ENCODE measurements around the gene SH3GL1. TPM values are rescaled to one million over a fixed set of nuclear protein-coding genes. Genes with fewer than 3 reads are reported as not detected.

SH3GL1 gene
- total and polyA plus RNA-seq, 9 of the 15 experiments (the other 6 are each of a cell fraction or from before 2014, with no cell fraction given), result 1.7 to 75.3 (median 25.7) TPM

GRCh38 chr19:4400135-4400936 lies at the start of gene SH3GL1 (continued):
- TF ChIP-seq MAFG (tag; conservative IDR thresholded peaks at IDR 0.05) (no peak), MBD1 (CRISPR knock-in tag; IDR thresholded peaks at IDR 0.05) (no peak), PRMT5 (CRISPR knock-in tag; IDR thresholded peaks at IDR 0.05) (no peak), BRD9 (IDR thresholded peaks at IDR 0.05; ENCODE audit: low read depth, partially characterized antibody) (peak; percentile 46), CEBPB (tag; IDR thresholded peaks at IDR 0.05) (no peak), SAP30 (IDR thresholded peaks at IDR 0.05; ENCODE audit: borderline replicate concordance, insufficient read depth, low read depth, low read length, poor library complexity, severe bottlenecking) (peak; percentile 63), GABPB2 (CRISPR knock-in tag; conservative IDR thresholded peaks at IDR 0.05) (no peak), THAP7 (CRISPR knock-in tag; IDR thresholded peaks at IDR 0.05) (peak; percentile 71; the same call in 1 of the 2 replicates), ZNF511 (CRISPR knock-in tag; IDR thresholded peaks at IDR 0.05) (no peak), TBL1XR1 (IDR thresholded peaks at IDR 0.05; ENCODE audit: low read length in 2 of 2) (peak in 1 of 2 experiments; percentile 72; a peak in 1 of 4 replicates), ZBTB43 (CRISPR knock-in tag; IDR thresholded peaks at IDR 0.05) (no peak), SLC30A9 (CRISPR knock-in tag; IDR thresholded peaks at IDR 0.05) (no peak), PCBP2 (IDR thresholded peaks at IDR 0.05; ENCODE audit: low read depth, low read length, poor library complexity, severe bottlenecking) (no peak), E2F4 (CRISPR knock-in tag; IDR thresholded peaks at IDR 0.05; ENCODE audit: low read depth) (peak; percentile 95), UBTF (IDR thresholded peaks at IDR 0.05; ENCODE audit: borderline replicate concordance in 1 of 2, low read depth in 2 of 2, low read length in 2 of 2) (no peak), DMBX1 (CRISPR knock-in tag; IDR thresholded peaks at IDR 0.05; ENCODE audit: borderline replicate concordance) (no peak)

Data from K562 (cell line).